ENCODE results near the gene KIF11.

GRCh38 chr10:92567952-92568600, 24.9 kb upstream of the KIF11 start:
- TF ChIP-seq USF2 (IDR thresholded peaks at IDR 0.05; ENCODE audit: low read depth, low read length), result no peak
- no peak for TF ChIP-seq ELK1 (IDR thresholded peaks at IDR 0.05; ENCODE audit: borderline replicate concordance, low read depth, low read length)
- no peak for TF ChIP-seq POLR2A (IDR thresholded peaks at IDR 0.05; ENCODE audit: low read depth, low read length)
- no peak for TF ChIP-seq CTCF (conservative IDR thresholded peaks at IDR 0.05; ENCODE audit: low read depth, low read length)
- no peak for TF ChIP-seq RFX5 (IDR thresholded peaks at IDR 0.05; ENCODE audit: low read depth, low read length)
- TF ChIP-seq FOS (IDR thresholded peaks at IDR 0.05; ENCODE audit: low read depth, low read length), result 0 out of 2 replicates have a peak, but pooled peaks have one; percentile 9
- no peak for TF ChIP-seq SMC3 (IDR thresholded peaks at IDR 0.05; ENCODE audit: low read depth, low read length)
- TF ChIP-seq MAFK (IDR thresholded peaks at IDR 0.05; ENCODE audit: low read depth, low read length), result no peak
- no peak for TF ChIP-seq RCOR1 (IDR thresholded peaks at IDR 0.05; ENCODE audit: insufficient replicate concordance, low read length)
- peak; percentile 43; the same call in 1 of the 2 replicates for TF ChIP-seq CEBPB (IDR thresholded peaks at IDR 0.05; ENCODE audit: low read depth, low read length)
- no peak for TF ChIP-seq BHLHE40 (IDR thresholded peaks at IDR 0.05; ENCODE audit: low read depth, low read length)
- TF ChIP-seq CHD1 (IDR thresholded peaks at IDR 0.05; ENCODE audit: low read depth, low read length), result no peak
- TF ChIP-seq MXI1 (IDR thresholded peaks at IDR 0.05; ENCODE audit: borderline replicate concordance, low read depth, low read length), result no peak
